D721Med (cell line): ENCODE measurements around the gene ACADSB.

Experiments used
- DNase-seq: peaks from one replicate; pipeline ENCODE4 v3.0.0; 2011; ENCODE audit warnings: low spot score; ENCODE audit not compliant: insufficient read length
- FAIRE-seq: peaks from 2 replicates; lab custom pipeline; 2011; peaks lifted over from hg19 to GRCh38; lab: Jason Lieb, UNC
- TF ChIP-seq, protein P1 (sequence below): IDR thresholded peaks from 2 replicates; pipeline ENCODE4 v1.5.1; 2012; ENCODE audit warnings: mild to moderate bottlenecking, control low read depth; ENCODE audit not compliant: insufficient read depth; ENCODE audit errors: missing control alignments

ACADSB gene

GRCh38 chr10:123045961-123046731 lies 37.3 kb downstream of the ACADSB start:
- TF ChIP-seq, protein P1, sequence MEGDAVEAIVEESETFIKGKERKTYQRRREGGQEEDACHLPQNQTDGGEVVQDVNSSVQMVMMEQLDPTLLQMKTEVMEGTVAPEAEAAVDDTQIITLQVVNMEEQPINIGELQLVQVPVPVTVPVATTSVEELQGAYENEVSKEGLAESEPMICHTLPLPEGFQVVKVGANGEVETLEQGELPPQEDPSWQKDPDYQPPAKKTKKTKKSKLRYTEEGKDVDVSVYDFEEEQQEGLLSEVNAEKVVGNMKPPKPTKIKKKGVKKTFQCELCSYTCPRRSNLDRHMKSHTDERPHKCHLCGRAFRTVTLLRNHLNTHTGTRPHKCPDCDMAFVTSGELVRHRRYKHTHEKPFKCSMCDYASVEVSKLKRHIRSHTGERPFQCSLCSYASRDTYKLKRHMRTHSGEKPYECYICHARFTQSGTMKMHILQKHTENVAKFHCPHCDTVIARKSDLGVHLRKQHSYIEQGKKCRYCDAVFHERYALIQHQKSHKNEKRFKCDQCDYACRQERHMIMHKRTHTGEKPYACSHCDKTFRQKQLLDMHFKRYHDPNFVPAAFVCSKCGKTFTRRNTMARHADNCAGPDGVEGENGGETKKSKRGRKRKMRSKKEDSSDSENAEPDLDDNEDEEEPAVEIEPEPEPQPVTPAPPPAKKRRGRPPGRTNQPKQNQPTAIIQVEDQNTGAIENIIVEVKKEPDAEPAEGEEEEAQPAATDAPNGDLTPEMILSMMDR, result no peak
- DNase-seq, result no peak
- no peak for FAIRE-seq

DNA sequence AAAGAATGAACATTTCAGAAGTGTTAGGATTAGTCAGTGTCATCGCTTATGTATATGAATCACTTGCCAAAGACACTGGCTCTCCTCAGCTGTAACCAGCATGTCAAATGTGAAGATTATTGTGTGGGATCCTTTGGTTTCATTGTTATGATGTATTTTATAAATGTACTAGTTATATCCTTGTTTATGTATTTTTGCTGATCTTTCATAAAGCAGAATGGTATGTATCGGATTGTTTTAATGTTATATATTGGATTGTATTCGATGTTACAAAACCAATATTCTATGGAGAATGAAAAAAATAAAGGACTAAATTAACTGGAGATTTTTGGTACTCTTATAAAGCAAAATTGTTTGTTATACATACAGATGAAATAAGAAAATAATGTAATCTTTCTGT lies 49.2 kb downstream of the ACADSB start:
- TF ChIP-seq, protein P1, result no peak
- no peak for FAIRE-seq
- DNase-seq, result no peak

- TF ChIP-seq, protein P1, result no peak
- no peak for DNase-seq
- no peak for FAIRE-seq
Measured at GRCh38 chr10:123061865-123062264, 53.1 kb downstream of the ACADSB start.

- DNase-seq (no peak), FAIRE-seq (no peak)
- TF ChIP-seq, protein P1, result no peak
Measured at GRCh38 chr10:123062726-123063125, 53.9 kb downstream of the ACADSB start.

DNA sequence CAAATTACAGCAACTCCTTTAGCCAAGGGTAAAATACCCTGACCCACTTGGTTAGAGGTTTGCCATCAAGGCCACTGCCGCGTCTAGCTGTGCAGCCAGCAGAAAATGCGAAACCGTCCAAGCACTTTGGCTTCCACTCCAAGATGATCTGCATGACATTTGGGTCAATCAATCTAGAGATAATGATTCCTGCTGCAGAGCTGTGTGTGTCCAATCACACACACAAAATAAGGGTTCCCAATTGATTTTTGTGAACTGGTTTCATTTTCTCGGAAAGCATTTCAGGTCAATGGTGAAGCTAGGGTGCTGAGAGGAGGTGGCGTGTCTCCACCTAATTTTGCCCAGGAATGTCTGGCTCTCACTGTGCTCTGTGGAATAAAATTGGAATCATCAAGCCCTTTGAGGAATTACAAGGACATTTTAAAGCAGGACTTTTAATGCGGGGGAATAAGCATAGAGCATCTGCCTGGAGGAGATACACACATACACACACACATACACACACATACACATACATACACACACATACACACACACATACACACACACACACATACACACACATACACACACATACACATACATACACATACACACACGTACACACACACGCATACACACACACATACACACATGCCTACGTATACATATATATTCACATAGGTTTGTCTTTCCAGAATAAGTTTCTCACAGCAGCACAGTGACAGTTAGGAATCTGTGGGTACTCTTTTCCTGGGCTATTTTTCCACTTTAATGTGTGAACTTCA lies 59.5 kb downstream of the ACADSB start:
- FAIRE-seq (no peak), DNase-seq (no peak)
- TF ChIP-seq, protein P1, result no peak

DNA sequence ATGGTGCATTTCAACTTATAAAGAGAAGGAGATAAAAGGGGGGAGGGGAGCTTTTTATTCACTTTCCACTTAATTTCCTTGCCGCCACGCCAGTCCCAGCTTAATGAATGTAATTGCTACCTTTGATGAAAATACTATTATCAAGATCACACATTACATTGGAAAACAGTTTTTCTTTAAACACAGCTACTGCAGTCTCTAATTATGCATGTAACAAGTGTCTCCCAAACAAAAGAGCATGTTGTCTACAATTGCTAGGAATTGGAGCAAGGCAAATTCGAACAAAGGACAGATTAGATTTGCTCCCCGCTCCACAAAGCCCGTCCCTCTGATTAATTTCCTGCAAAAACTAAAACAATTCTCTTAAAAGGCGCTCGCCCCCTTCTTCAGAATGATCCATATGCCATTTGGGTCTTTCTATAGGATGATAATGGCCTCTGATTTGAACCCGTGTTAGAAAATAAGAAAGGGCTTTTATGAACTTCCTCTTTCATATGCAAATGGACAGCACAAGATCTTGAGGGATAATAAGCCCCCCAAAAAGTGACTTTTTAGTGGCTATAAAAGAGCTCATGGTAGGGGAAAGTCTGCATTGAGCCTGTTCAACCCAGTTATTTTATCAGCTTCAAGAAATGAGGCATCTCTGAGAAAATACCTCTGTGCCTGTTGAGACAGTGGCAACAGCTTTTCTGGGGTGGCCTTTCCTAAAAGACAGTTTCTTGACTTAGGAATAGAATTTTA lies 60.6 kb downstream of the ACADSB start:
- TF ChIP-seq, protein P1, result no peak
- DNase-seq (no peak), FAIRE-seq (no peak)
